SU-DHL-6 (cell line): ENCODE data around the gene CLMP.

Experiments used
- EZH2phosphoT487 ChIP-seq: fragments of 200-600 bp; sonication (generic), shearing (Covaris generic); conservative IDR thresholded peaks from 2 replicates; pipeline ENCODE4 v1.6.1; 2018; ENCODE audit warnings: mild to moderate bottlenecking, antibody characterized with exemption, low read length, moderate library complexity, mixed read lengths
- TF ChIP-seq, protein P1 (sequence below): fragments of 200-600 bp; sonication (generic); IDR thresholded peaks from one replicate; pipeline ENCODE4 v1.5.1; 2017; ENCODE audit warnings: antibody characterized with exemption, mild to moderate bottlenecking, low read length, moderate library complexity; ENCODE audit not compliant: insufficient read depth, poor library complexity, severe bottlenecking

DNA sequence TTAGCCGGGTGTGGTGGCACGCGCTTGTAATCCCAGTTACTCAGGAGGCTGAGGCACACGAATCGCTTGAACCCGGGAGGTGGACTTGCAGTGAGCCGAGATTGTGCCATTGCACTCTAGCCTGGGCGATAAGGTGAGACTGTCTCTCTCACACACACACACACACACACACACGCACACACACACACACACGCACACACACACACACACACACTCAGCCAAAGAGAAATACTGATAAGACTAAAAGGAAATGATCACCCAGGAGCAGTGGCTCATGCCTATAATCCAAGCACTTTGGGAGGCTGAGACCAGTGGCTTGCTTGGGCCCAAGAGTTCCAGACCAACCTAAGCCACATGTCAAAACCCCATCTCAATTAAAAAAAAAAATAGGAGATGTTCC, 153.9 kb downstream of the CLMP start:
- TF ChIP-seq, protein P1, sequence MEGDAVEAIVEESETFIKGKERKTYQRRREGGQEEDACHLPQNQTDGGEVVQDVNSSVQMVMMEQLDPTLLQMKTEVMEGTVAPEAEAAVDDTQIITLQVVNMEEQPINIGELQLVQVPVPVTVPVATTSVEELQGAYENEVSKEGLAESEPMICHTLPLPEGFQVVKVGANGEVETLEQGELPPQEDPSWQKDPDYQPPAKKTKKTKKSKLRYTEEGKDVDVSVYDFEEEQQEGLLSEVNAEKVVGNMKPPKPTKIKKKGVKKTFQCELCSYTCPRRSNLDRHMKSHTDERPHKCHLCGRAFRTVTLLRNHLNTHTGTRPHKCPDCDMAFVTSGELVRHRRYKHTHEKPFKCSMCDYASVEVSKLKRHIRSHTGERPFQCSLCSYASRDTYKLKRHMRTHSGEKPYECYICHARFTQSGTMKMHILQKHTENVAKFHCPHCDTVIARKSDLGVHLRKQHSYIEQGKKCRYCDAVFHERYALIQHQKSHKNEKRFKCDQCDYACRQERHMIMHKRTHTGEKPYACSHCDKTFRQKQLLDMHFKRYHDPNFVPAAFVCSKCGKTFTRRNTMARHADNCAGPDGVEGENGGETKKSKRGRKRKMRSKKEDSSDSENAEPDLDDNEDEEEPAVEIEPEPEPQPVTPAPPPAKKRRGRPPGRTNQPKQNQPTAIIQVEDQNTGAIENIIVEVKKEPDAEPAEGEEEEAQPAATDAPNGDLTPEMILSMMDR = no peak
- no peak for TF ChIP-seq EZH2phosphoT487
